ENCODE data around the gene LAMB1. TPM values are rescaled to one million over a fixed set of nuclear protein-coding genes. Genes with fewer than 3 reads are reported as not detected.

The LAMB1 gene
- total RNA-seq, 1 donor, result 410 TPM

Small RNA genes within 50 kb of the gene (small RNA-seq; reads per million reads assigned to genes)
- gene RF00012, result not detected

Other genes starting within 250 kb of the LAMB1 start
- not detected in 2 replicates for gene SLC26A3, start 199.9 kb downstream of the LAMB1 start, total RNA-seq
- 53.6 and 55.4 TPM in 2 replicates for gene DLD, start 112.0 kb downstream of the LAMB1 start, total RNA-seq
- under 0.01 and 0.36 TPM in 2 replicates for gene LAMB4, start 127.2 kb upstream of the LAMB1 start, total RNA-seq